Fibroblast of lung (primary cell): ENCODE results near the gene SGSH. TPM values are rescaled to one million over a fixed set of nuclear protein-coding genes. Genes with fewer than 3 reads are reported as not detected.

Experiments used
- DNase-seq, 2 donors: peaks; one replicate each; pipeline versions ENCODE4 v3.0.0 to v3.0.0-alpha.2; 2010; ENCODE audit warnings: low read depth in 2 of 2
- H2AFZ ChIP-seq: 2 replicates; pipeline ENCODE4 v1.5.1; 2012; ENCODE audit warnings: low read length, control low read depth, inconsistent platforms
- H3K27ac ChIP-seq: 2 replicates; pipeline ENCODE4 v1.5.1; 2011; ENCODE audit warnings: low read length, control low read depth; ENCODE audit not compliant: insufficient read depth
- H3K27me3 ChIP-seq: 2 replicates; pipeline ENCODE4 v1.5.1; 2011; ENCODE audit warnings: mild to moderate bottlenecking, low read length; ENCODE audit not compliant: control insufficient read depth, insufficient read depth
- H3K36me3 ChIP-seq: 2 replicates; pipeline ENCODE4 v1.5.1; 2011; ENCODE audit warnings: low read length; ENCODE audit not compliant: control insufficient read depth, insufficient read depth
- H3K4me1 ChIP-seq: 2 replicates; pipeline ENCODE4 v1.5.1; 2011; ENCODE audit warnings: low read length; ENCODE audit not compliant: control insufficient read depth, insufficient read depth; ENCODE audit errors: extremely low read depth
- H3K4me2 ChIP-seq: 2 replicates; pipeline ENCODE4 v1.5.1; 2011; ENCODE audit warnings: low read length, control low read depth; ENCODE audit not compliant: insufficient read depth; ENCODE audit errors: extremely low read depth
- H3K4me3 ChIP-seq, 4 experiments: fragments of 200-600 bp in 1 of 4; sonication (generic) in 1 of 4; replicated peaks in 1 of 4; 2 replicates each; pipeline ENCODE4 v1.5.1; 2011 to 2016; ENCODE audit warnings: low read length in 4 of 4, low read depth in 3 of 4, mild to moderate bottlenecking in 3 of 4, control low read depth in 2 of 4, inconsistent platforms in 1 of 4, mixed read lengths in 1 of 4; ENCODE audit not compliant: insufficient read depth in 1 of 4; ENCODE audit errors: control extremely low read depth in 1 of 4
- H3K79me2 ChIP-seq: 2 replicates; pipeline ENCODE4 v1.5.1; 2012; ENCODE audit warnings: mild to moderate bottlenecking, low read length, inconsistent platforms; ENCODE audit not compliant: control insufficient read depth, insufficient read depth
- H3K9ac ChIP-seq: 2 replicates; pipeline ENCODE4 v1.5.1; 2011; ENCODE audit warnings: mild to moderate bottlenecking, low read length, control low read depth; ENCODE audit not compliant: insufficient read depth
- H3K9me3 ChIP-seq: 2 replicates; pipeline ENCODE4 v1.5.1; 2012; ENCODE audit warnings: low read depth, low read length; ENCODE audit not compliant: control insufficient read depth, insufficient read depth
- H4K20me1 ChIP-seq: 2 replicates; pipeline ENCODE4 v1.5.1; 2011; ENCODE audit warnings: low read length; ENCODE audit not compliant: control insufficient read depth, insufficient read depth; ENCODE audit errors: extremely low read depth
- CTCF ChIP-seq, 2 donors: IDR thresholded peaks in 1 of 2; conservative IDR thresholded peaks in 1 of 2; 1 replicate in 1 of 2; 2 replicates in 1 of 2; pipeline ENCODE4 v1.5.1; 2011 to 2012; ENCODE audit warnings: low read length in 2 of 2, control low read depth in 1 of 2, inconsistent platforms in 1 of 2, low read depth in 1 of 2, mild to moderate bottlenecking in 1 of 2
- EZH2 ChIP-seq: IDR thresholded peaks from 2 replicates; pipeline ENCODE4 v1.5.1; 2012; ENCODE audit warnings: low read length, control low read depth, mild to moderate bottlenecking; ENCODE audit errors: missing control alignments
- polyA plus RNA-seq, 2 donors: library from polyadenylated mRNA; depleted of rRNA in 1 of 2; stranded (reverse) in 1 of 2; unstranded in 1 of 2; fragments of >200 nt; gene quantifications; 2 replicates each; pipeline ENCODE4 v1.2.1, GENCODE V29; 2011 to 2012; ENCODE audit warnings: missing spikeins in 1 of 2
- total RNA-seq: library from RNA; depleted of rRNA; stranded (reverse); fragments of >200 nt; gene quantifications from 2 replicates; pipeline ENCODE4 v1.2.1, GENCODE V29; 2014

Gene SGSH
- total and polyA plus RNA-seq, 2 donors (not counting 1 experiment from before 2014, with no cell fraction given): 26.9 to 57.2 TPM

- no peak for TF ChIP-seq EZH2
- no peak overlapping the region for H3K9ac ChIP-seq
- peaks cover 12% of the 10 kb centered on the region for H3K79me2 ChIP-seq
- H3K36me3 ChIP-seq: peaks cover 20% of the 10 kb centered on the region
- H3K9me3 ChIP-seq: no peaks in the 10 kb centered on the region
- no peak overlapping the region for H3K27ac ChIP-seq
- no peak overlapping the region for H3K4me2 ChIP-seq
- H4K20me1 ChIP-seq: no peaks in the 10 kb centered on the region
- no peak overlapping the region for H3K4me3 ChIP-seq
- DNase-seq: no peak
- H2AFZ ChIP-seq: no peak overlapping the region
- peaks cover 9% of the 10 kb centered on the region for H3K4me1 ChIP-seq
- H3K27me3 ChIP-seq: no peaks in the 10 kb centered on the region
These were observed 1.7 kb downstream of the SGSH start for GRCh38 chr17:80218391-80218790.

GRCh38 chr17:80217703-80218362 lies 2.3 kb downstream of the SGSH start:
- Histone ChIP-seq H2AFZ (no peak overlapping the region), H3K4me1 (peaks cover 9% of the 10 kb centered on the region), H3K4me3 (no peak overlapping the region), H3K79me2 (peaks cover 12% of the 10 kb centered on the region), H3K9me3 (no peaks in the 10 kb centered on the region), H3K9ac (no peak overlapping the region), H3K27me3 (no peaks in the 10 kb centered on the region), H3K4me2 (no peak overlapping the region), H4K20me1 (no peaks in the 10 kb centered on the region), H3K36me3 (peaks cover 20% of the 10 kb centered on the region), H3K27ac (no peak overlapping the region)
- TF ChIP-seq CTCF (conservative IDR thresholded peaks at IDR 0.05 in 1 of 2, IDR thresholded peaks at IDR 0.05 in 1 of 2; ENCODE audit: low read depth in 1 of 2, low read length in 2 of 2): no peak
- TF ChIP-seq EZH2: no peak
- DNase-seq: no peak

GRCh38 chr17:80216473-80217456 lies 3.4 kb downstream of the SGSH start:
- no peak overlapping the region for H3K9ac ChIP-seq
- no peaks in the 10 kb centered on the region for H3K27me3 ChIP-seq
- H3K79me2 ChIP-seq: peaks cover 12% of the 10 kb centered on the region
- H3K4me3 ChIP-seq: no peak overlapping the region
- H4K20me1 ChIP-seq: no peaks in the 10 kb centered on the region
- TF ChIP-seq CTCF (conservative IDR thresholded peaks at IDR 0.05 in 1 of 2, IDR thresholded peaks at IDR 0.05 in 1 of 2; ENCODE audit: low read depth in 1 of 2, low read length in 2 of 2) (no peak), EZH2 (no peak)
- H3K27ac ChIP-seq: no peak overlapping the region
- H3K4me1 ChIP-seq: peaks cover 9% of the 10 kb centered on the region
- no peak for DNase-seq
- no peak overlapping the region for H3K4me2 ChIP-seq
- no peak overlapping the region for H2AFZ ChIP-seq
- peaks cover 25% of the 10 kb centered on the region for H3K36me3 ChIP-seq
- H3K9me3 ChIP-seq: no peaks in the 10 kb centered on the region
